A549 (cell line): Measurements from ENCODE around the gene FAM120A.

Experiments
- EHMT2 ChIP-seq: fragments of 200-600 bp; sonication (generic); IDR thresholded peaks from 2 replicates; pipeline ENCODE4 v1.6.1; 2016; ENCODE audit warnings: antibody characterized with exemption, low read depth, mild to moderate bottlenecking, moderate library complexity
- HMGXB4 ChIP-seq: fragments of 250-450 bp; sonication (Bioruptor Pico); IDR thresholded peaks from 2 replicates; pipeline ENCODE4 v1.5.0; 2021; ENCODE audit warnings: mild to moderate bottlenecking, moderate library complexity, borderline replicate concordance
- JUN ChIP-seq, 2 experiments: fragments of >200 bp; sonication (Bioruptor Twin); formaldehyde crosslinking; IDR thresholded peaks; 2 replicates in 1 of 2; 3 replicates in 1 of 2; pipeline ENCODE4 v1.6.1; 2016 to 2017
- MAX ChIP-seq: IDR thresholded peaks from 2 replicates; pipeline ENCODE4 v1.6.1; 2012
- POLR2A ChIP-seq: IDR thresholded peaks from 2 replicates; pipeline ENCODE4 v1.6.1; 2012; ENCODE audit warnings: mild to moderate bottlenecking, low read length
- TF ChIP-seq, protein P1 (sequence below): fragments of >200 bp; sonication (Bioruptor Twin); formaldehyde crosslinking; IDR thresholded peaks from 3 replicates; pipeline ENCODE4 v1.5.1; 2016
- TF ChIP-seq, protein P2 (sequence below): fragments of 450-650 bp; IDR thresholded peaks from 2 replicates; pipeline ENCODE4 v1.6.1; 2014; ENCODE audit warnings: antibody characterized with exemption
- TF ChIP-seq, protein P3 (sequence below): fragments of 200-600 bp; sonication (generic); IDR thresholded peaks from 2 replicates; pipeline ENCODE4 v1.6.1; 2016; ENCODE audit warnings: antibody characterized with exemption, mild to moderate bottlenecking, moderate library complexity

DNA sequence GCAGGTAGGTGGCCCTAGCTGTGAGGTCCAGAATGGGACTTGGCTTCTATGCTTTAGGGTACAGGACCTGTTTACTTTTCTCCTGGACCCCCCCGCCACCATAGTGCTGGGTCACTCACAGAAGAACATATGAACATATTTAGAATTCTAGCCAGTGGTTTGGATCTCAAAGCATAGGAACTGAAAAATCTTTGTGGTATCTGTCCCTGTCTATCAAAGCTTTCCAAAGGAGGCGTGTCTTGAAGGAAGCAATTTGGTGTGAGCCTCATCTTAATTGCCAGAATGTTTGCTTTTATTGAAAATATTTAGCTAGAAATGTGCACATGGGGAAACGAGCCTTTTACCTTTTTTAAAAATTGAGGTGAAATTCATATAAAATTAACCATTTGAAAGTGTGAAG, 131.1 kb downstream of the FAM120A start:
- TF ChIP-seq, protein P1, sequence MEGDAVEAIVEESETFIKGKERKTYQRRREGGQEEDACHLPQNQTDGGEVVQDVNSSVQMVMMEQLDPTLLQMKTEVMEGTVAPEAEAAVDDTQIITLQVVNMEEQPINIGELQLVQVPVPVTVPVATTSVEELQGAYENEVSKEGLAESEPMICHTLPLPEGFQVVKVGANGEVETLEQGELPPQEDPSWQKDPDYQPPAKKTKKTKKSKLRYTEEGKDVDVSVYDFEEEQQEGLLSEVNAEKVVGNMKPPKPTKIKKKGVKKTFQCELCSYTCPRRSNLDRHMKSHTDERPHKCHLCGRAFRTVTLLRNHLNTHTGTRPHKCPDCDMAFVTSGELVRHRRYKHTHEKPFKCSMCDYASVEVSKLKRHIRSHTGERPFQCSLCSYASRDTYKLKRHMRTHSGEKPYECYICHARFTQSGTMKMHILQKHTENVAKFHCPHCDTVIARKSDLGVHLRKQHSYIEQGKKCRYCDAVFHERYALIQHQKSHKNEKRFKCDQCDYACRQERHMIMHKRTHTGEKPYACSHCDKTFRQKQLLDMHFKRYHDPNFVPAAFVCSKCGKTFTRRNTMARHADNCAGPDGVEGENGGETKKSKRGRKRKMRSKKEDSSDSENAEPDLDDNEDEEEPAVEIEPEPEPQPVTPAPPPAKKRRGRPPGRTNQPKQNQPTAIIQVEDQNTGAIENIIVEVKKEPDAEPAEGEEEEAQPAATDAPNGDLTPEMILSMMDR, result no peak
- TF ChIP-seq, protein P2, sequence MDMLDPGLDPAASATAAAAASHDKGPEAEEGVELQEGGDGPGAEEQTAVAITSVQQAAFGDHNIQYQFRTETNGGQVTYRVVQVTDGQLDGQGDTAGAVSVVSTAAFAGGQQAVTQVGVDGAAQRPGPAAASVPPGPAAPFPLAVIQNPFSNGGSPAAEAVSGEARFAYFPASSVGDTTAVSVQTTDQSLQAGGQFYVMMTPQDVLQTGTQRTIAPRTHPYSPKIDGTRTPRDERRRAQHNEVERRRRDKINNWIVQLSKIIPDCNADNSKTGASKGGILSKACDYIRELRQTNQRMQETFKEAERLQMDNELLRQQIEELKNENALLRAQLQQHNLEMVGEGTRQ, result no peak
- TF ChIP-seq JUN (IDR thresholded peaks at IDR 0.05), result no peak
- no peak for TF ChIP-seq EHMT2
- TF ChIP-seq HMGXB4 (CRISPR knock-in tag), result no peak
- TF ChIP-seq, protein P3, sequence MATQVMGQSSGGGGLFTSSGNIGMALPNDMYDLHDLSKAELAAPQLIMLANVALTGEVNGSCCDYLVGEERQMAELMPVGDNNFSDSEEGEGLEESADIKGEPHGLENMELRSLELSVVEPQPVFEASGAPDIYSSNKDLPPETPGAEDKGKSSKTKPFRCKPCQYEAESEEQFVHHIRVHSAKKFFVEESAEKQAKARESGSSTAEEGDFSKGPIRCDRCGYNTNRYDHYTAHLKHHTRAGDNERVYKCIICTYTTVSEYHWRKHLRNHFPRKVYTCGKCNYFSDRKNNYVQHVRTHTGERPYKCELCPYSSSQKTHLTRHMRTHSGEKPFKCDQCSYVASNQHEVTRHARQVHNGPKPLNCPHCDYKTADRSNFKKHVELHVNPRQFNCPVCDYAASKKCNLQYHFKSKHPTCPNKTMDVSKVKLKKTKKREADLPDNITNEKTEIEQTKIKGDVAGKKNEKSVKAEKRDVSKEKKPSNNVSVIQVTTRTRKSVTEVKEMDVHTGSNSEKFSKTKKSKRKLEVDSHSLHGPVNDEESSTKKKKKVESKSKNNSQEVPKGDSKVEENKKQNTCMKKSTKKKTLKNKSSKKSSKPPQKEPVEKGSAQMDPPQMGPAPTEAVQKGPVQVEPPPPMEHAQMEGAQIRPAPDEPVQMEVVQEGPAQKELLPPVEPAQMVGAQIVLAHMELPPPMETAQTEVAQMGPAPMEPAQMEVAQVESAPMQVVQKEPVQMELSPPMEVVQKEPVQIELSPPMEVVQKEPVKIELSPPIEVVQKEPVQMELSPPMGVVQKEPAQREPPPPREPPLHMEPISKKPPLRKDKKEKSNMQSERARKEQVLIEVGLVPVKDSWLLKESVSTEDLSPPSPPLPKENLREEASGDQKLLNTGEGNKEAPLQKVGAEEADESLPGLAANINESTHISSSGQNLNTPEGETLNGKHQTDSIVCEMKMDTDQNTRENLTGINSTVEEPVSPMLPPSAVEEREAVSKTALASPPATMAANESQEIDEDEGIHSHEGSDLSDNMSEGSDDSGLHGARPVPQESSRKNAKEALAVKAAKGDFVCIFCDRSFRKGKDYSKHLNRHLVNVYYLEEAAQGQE, result no peak
- TF ChIP-seq POLR2A, result no peak
- no peak for TF ChIP-seq MAX
